Esophagus muscularis mucosa (tissue), 4 donors: ENCODE measurements around the gene MPV17.

Experiments
- CTCF ChIP-seq, 3 experiments: fragments of 200-600 bp in 2 of 3; fragments of 450-650 bp in 1 of 3; sonication (generic) in 2 of 3; IDR thresholded peaks; one replicate each; pipeline ENCODE4 v1.5.1; 2017 to 2019; ENCODE audit warnings: antibody characterized with exemption in 3 of 3, mild to moderate bottlenecking in 2 of 3, moderate library complexity in 1 of 3
- EP300 ChIP-seq: sonication (generic); formaldehyde crosslinking; IDR thresholded peaks from one replicate; pipeline ENCODE4 v1.6.1; 2017; ENCODE audit warnings: antibody characterized with exemption
- POLR2A ChIP-seq: fragments of 450-650 bp; IDR thresholded peaks from one replicate; pipeline ENCODE4 v1.6.1; 2017; ENCODE audit warnings: antibody characterized with exemption, moderate library complexity, mild to moderate bottlenecking, low read depth
- POLR2AphosphoS5 ChIP-seq, 2 donors: sonication (generic); formaldehyde crosslinking; IDR thresholded peaks; one replicate each; pipeline ENCODE4 v1.6.1; 2017; ENCODE audit warnings: antibody characterized with exemption in 2 of 2

- TF ChIP-seq CTCF (IDR thresholded peaks at IDR 0.05), result no peak
- TF ChIP-seq POLR2A, result no peak
- TF ChIP-seq EP300, result no peak
- TF ChIP-seq POLR2AphosphoS5 (IDR thresholded peaks at IDR 0.05), result no peak
Measured at GRCh38 chr2:27270670-27271069, 52.2 kb downstream of the MPV17 start.
